Fibroblast of the aortic adventitia (primary cell): ENCODE data around the gene PFKFB4. TPM values are rescaled to one million over a fixed set of nuclear protein-coding genes. Genes with fewer than 3 reads are reported as not detected.

Experiments used
- DNase-seq: peaks from one replicate; pipeline ENCODE4 v3.0.0-alpha.2; 2010; ENCODE audit warnings: low read depth
- H3K4me3 ChIP-seq: 2 replicates; pipeline ENCODE4 v1.5.1; 2011; ENCODE audit warnings: low read depth, mild to moderate bottlenecking, control low read depth, low read length, moderate library complexity
- CTCF ChIP-seq: IDR thresholded peaks from 2 replicates; pipeline ENCODE4 v1.5.1; 2011; ENCODE audit warnings: mild to moderate bottlenecking, low read length, control low read depth, inconsistent platforms; ENCODE audit not compliant: insufficient read depth
- total RNA-seq: library from RNA; depleted of rRNA; stranded (reverse); fragments of >200 nt; gene quantifications from 2 replicates; pipeline ENCODE4 v1.2.3, GENCODE V29; 2012; ENCODE audit warnings: low replicate concordance

Gene PFKFB4
- total RNA-seq, 1 donor: 4.7 TPM

- no peak for TF ChIP-seq CTCF
- no peak overlapping the region for H3K4me3 ChIP-seq
- no peak for DNase-seq
Measured at GRCh38 chr3:48546203-48546829, 10.3 kb downstream of the PFKFB4 start.

GRCh38 chr3:48544141-48544540, 12.5 kb downstream of the PFKFB4 start:
- DNase-seq: no peak
- no peak for TF ChIP-seq CTCF
- no peak overlapping the region for H3K4me3 ChIP-seq

- no peak for TF ChIP-seq CTCF
- DNase-seq: no peak
- H3K4me3 ChIP-seq: no peak overlapping the region
Measured at GRCh38 chr3:48543271-48543866, 13.2 kb downstream of the PFKFB4 start.

- no peak for DNase-seq
- no peak overlapping the region for H3K4me3 ChIP-seq
- TF ChIP-seq CTCF: no peak
Measured at GRCh38 chr3:48538451-48538850, 18.2 kb downstream of the PFKFB4 start.

- no peak for TF ChIP-seq CTCF
- no peak for DNase-seq
- no peak overlapping the region for H3K4me3 ChIP-seq
Measured at GRCh38 chr3:48536785-48537184, 19.8 kb downstream of the PFKFB4 start.

- no peak for DNase-seq
- H3K4me3 ChIP-seq: no peak overlapping the region
- TF ChIP-seq CTCF: no peak
Measured at GRCh38 chr3:48536116-48536515, 20.5 kb downstream of the PFKFB4 start.

GRCh38 chr3:48535578-48535977, 21.0 kb downstream of the PFKFB4 start:
- TF ChIP-seq CTCF: no peak
- no peak for DNase-seq
- no peak overlapping the region for H3K4me3 ChIP-seq
